NCI-H2196 (cell line): ENCODE measurements around the gene IFI30.
"Not testable (repeated sequence)": the region's sequence is repeated elsewhere in the genome, so short reads cannot be mapped to it uniquely, and the experiment has no call there.

Experiments used
- DNase-seq: peaks from one replicate; lab custom pipeline; 2025; ENCODE audit not compliant: unreplicated experiment; lab: John Stamatoyannopoulos, UW

The IFI30 gene

DNA sequence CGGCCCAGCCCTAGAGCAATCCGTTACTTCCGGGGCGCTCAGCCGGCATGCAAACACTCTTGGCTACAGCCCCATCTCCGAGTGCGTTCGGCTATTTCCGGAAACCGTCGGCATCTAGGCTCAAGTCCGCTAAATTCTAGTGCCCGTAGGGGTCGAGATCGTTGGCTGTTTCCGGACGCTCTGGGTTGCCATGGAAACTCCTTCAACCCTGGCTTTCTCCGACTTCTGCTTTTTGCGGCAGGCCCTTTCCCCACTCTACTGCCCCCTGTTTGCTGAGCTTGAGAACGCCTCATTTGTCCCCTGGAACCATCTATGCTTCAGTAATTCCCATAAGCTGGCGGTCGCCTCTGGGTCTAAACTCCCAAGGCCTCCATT lies 21.2 kb upstream of the IFI30 start:
- peak; percentile 97 for DNase-seq

DNA sequence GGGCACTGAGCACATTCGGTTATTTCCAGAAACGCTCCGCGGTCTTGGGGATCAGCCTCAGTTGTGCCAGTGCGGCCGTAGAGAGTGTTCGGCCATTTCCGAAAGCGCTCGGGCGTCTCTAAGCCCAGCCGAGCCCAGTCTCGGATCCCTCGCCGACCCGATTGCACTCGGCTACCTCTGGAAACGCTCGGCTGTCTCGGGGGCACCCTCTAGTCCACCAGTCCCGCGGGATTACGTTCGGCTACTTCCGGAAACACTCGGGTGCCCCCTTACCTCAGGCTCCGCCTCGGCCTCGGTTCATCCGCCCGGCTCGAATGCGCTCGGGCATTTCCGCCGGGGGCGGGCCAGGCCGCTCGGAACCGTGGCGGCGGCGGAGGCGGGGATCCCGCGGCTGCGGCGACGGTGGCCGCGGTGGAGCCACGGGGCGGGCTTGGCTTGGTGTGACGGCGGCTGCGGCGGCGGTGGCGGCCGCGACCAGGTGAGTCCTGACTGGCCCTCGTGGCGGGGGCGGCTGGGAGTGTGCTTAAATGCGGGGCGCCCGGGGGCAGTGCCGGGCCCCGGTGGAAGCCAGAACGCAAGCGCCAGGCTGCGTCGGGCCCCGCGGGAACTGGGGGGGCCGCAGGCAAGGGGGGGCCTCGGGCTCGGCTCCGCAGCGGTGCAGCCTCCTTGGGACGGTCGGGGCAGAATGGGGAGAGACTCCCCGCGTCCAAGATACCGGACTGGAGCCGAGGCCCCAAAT lies 20.6 kb upstream of the IFI30 start, which contains the start of gene PIK3R2:
Gene PIK3R2, plus strand, starts transcription at position 347 of the 739 bp plus-strand sequence. CDS start 2,717 bp downstream, outside the sequence.
- peak; percentile 100 for DNase-seq

GRCh38 chr19:18153556-18154134 lies 20.0 kb upstream of the IFI30 start:
- no peak for DNase-seq

DNA sequence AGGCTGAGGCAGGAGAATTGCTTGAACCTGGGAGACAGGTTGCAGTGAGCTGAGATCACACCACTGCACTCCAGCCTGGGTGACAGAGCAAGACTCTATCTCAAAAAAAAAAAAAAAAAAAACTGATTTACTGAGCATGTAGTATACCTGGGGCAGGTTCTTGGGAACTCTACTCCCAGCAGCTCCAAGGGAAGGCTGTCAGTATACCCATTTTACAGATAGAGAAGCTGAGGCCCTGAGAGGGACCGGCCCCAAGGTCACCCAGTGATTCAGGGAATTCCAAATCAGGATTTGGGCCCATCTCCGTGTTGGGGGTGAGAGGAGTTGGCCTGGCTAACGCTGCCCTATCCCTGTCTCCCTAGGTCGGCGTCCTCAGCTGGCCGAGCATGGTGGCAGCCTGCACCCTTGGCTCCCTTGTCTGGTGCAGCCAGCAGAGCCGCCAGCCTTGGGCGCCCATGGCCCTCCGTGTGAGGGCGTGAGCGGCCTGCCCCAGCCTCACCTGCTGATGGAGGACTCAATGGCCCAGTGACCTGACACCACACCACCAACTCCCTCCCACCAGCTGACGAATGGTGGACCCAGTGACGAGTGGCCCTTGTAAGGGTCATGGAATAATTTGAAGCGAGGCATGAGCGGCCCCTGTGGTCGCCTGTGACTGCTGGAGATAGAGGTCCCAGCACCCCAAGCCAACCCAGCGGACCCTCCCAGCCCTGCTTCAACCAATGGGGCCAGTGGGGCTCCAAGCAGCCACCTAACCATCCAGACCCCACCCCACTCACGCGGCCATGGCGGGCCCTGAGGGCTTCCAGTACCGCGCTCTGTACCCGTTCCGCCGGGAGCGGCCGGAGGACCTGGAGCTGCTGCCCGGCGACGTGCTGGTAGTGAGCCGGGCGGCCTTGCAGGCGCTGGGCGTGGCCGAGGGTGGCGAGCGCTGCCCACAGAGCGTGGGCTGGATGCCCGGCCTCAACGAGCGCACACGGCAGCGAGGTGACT lies 18.2 kb upstream of the IFI30 start:
- no peak for DNase-seq

DNA sequence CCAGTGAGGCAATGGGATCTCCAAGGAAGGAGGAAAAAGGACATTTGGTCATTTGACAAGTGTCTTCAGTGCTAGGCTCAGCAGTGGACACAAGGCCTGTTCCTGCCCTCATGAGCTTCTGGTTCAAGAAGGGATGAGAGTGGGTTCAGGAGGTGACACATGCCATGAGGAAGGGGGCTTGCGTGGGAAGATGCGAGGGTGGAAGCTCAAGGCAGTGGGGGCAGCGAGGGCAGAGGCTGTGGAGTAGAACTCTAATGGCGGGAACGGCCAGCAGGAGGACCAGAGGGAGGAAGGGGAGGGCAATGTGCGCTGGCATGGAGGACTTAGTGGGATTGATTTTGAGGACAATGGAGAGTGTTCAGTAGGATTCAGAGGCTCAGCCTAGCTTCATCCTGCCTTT lies 17.3 kb upstream of the IFI30 start:
- no peak for DNase-seq

DNA sequence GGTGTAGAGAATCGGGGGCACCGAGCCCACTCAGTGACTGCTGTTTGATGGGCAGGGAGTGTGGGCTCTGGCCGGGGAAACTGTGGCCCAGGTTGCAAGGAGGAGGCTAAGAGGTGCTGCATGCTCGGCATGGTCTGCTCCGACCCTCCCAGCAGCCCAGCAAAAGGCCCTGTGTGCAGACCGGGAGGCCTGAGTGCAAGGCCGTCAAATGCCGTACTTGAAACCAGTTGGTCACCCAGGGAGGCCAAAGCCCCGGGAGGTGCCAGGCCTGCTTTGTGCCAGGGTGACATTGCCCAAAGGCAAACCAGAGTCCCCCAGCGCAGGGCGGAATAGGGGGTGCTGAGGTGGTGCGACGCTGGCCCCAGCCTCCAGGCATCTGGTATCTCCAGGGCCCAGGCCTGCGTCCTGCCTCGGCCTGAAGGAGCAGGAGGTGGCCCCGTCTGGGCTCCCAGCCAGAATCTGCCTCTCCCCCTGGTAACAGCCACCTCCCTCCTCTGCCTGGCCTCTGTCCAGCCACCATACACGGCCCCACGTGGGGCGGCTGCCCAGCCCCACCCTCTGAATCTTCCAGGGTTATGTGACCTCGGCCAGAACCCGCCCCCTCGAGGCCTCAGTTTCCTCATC lies 16.7 kb upstream of the IFI30 start:
- peak; percentile 98 for DNase-seq

DNA sequence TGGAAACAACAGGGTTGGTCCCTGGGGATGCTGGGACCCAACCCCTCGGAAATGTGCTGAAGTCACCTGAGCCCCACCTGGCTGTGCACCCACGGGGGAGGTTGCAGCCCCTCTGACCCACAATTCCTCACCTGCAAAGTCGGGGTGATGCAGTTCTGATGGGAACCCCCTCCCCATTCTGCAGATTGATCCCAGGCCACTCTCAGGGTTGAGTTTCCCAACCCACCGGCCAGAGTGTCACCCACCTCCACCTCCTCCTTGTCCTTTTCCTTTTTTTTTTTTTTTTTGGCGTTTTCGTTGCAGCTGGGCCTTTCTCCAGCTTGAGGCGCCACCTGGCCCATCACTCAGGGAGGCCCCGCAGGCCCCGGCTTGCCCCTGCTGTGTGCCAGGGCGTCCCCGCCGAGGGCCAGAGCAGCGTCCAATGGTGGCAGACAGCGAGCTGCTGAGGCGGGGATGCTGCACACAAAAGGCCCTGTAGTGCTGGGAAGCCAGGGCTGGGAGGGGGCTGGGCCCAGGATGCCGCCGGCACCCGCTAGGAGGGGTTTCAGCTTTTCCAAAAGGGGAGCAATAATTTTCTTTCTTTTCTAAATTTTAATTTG lies 16.0 kb upstream of the IFI30 start:
- peak; percentile 92 for DNase-seq

- no peak for DNase-seq
These were observed 15.1 kb upstream of the IFI30 start for GRCh38 chr19:18158467-18158866.

GRCh38 chr19:18159059-18159616 lies 14.5 kb upstream of the IFI30 start:
- not testable (repeated sequence) for DNase-seq

GRCh38 chr19:18159810-18160209 lies 13.8 kb upstream of the IFI30 start:
- DNase-seq, result no peak

DNA sequence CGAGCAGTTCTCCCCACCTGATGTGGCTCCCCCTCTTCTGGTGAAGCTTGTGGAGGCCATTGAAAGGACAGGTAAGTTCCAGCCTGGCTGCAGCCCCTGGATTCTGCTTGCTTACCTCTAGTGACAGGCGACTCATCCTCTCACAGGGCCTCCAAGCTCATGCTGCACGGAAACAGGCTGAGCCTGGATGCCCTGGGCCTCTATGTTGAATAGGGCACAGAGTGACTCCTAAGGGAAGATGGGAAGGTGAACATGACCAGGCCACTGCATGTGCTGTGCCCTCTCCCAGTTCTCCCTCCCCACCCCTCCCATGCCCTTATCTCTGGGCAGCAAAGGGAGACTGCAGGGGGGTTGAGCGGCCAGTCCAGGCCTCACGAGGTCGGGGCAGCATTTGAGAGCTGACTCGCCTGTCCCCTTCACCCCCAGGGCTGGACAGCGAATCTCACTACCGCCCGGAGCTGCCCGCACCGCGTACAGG lies 13.1 kb upstream of the IFI30 start:
- DNase-seq, result no peak

- peak; percentile 86 for DNase-seq
These were observed 12.5 kb upstream of the IFI30 start for GRCh38 chr19:18160971-18161635.

DNA sequence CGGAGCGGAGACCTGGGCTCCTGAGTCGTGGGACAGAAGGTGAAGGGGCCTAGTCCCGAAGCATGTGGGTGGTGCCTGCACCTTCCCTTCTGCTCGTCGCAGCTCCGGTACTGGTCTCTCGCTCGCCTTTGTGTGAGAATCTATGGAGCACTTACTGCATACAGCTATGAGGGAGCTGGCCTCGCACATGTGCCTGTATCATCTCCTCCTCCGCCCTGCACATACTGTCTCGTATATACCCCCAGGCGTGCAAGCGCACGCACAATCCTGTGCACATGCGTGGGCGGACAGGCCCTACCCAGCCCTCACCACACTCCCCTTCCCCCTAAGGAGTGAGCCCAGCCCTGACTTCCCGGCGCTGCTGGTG lies 12.0 kb upstream of the IFI30 start:
- no peak for DNase-seq

DNA sequence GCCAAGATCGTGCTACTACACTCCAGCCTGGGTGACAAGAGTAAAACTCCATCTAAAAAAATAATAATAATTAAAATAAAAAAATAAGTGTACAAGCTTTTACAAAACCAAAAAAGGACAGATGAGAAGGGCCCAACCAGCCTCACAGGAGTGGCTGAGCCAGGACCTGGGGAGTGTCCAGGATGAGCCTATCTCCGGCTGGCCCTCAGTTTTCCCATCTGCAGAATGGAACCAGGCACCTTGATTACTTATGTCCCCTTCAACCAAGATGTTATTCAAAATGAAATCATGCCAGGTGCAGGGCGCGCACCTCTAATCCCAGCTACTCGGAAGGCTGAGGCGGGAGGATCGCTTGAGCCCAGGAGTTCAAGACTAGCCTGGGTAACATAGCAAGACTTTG lies 9.5 kb upstream of the IFI30 start:
- no peak for DNase-seq

DNA sequence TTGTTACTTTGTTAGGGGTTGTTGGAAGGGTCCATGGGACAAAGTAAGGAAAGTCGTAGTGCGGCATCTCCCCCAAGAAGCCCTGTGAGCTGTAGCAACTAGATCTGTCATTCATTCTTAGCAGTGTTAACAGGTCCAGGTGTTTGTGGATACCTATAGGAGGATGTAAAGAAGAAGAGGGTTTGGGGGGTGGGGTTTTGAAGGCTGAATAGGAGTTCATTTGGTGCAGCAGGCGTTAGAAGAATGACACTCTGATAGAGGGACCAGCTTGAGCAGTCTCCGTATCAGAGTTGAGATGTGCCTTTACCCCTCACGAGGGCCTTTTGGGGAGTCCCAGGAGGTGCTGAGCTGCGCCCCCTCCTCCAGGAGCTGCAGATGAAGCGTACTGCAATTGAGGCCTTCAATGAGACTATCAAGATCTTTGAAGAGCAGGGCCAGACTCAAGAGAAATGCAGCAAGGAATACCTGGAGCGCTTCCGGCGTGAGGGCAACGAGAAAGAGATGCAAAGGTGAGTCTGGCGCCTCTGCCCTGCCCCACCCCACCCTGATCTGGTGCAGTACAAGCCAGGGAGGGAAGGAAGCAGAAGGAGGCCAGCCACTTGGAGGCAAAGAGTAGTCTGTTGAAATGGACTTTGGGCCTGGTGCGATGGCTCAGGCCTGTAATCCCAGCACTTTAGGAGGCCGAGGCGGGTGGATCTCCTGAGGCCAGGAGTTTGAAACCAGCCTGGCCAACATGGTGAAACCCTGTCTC lies 7.6 kb upstream of the IFI30 start:
- DNase-seq, result no peak

- DNase-seq, result no peak
These were observed 6.6 kb upstream of the IFI30 start for GRCh38 chr19:18167011-18167410.

GRCh38 chr19:18167975-18168645 lies 5.5 kb upstream of the IFI30 start:
- peak; percentile 45 for DNase-seq

GRCh38 chr19:18168673-18169381 lies 4.8 kb upstream of the IFI30 start:
- no peak for DNase-seq
